Pericardium fibroblast (primary cell): ENCODE results near the gene PRAMEF6. TPM values are rescaled to one million over a fixed set of nuclear protein-coding genes. Genes with fewer than 3 reads are reported as not detected.

Experiments used
- total RNA-seq: library from RNA; depleted of rRNA; stranded (reverse); fragments of >200 nt; gene quantifications from 2 replicates; pipeline ENCODE4 v1.2.3, GENCODE V29; 2015

PRAMEF6 gene
- not detected in 2 replicates for total RNA-seq

DNA sequence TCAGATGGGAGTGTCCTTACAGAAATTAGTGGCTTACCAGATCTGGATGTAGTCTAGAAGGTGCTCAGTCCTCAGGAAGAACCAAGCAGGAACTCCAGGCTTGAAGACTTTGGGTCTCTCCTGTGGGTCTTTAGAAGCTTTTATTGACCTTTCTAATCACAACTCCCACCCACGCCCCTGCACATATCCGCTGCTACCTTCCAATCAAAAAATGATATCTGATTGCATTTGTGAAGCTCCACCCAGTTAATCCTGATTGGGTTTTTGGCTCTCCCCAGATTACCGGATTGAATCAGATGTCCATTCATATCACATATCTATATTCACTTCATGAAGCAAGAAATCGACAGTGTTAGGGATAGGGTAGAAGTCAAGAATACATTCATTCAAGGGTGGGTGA lies at the start of gene PRAMEF6:
TSS of gene PRAMEF6 (minus strand) at position 101 of the 400 bp plus-strand sequence. CDS start 5,062 bp downstream, outside the sequence.

DNA sequence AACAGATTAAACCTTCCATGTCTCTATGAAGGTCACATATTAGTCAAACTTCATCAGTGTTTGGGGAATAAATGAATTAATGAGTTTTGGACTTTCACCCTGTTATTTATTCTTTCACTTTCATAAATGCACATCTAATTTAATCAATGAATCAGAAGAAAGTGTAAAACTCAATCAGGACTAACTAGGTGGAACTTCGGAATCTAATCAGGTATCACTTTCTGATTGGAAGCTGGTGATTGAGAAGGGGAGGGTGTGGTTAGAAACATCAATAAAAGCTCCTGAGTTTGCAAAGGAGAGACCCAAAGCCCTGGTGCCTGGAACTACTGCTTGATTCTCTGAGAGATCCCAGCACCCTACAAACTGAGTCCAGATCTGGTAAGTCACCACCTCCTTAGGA lies 31.1 kb downstream of the PRAMEF6 start, which contains the start of gene PRAMEF7:
TSS of gene PRAMEF7 (plus strand) at position 301 of the 400 bp plus-strand sequence. CDS start 1,083 bp downstream, outside the sequence.

GRCh38 chr1:12898170-12898569 lies 49.2 kb downstream of the PRAMEF6 start, which contains the start of gene PRAMEF10:
Gene PRAMEF10, minus strand, starts transcription at chr1:12898270. Its CDS starts 2,423 bp downstream, at chr1:12895847.

Other genes with a start within 250 kb of the PRAMEF6 start
- not detected in 2 replicates for gene AADACL3, start 231.5 kb downstream of the PRAMEF6 start, total RNA-seq
- not detected in 2 replicates for gene CFAP107, start 201.4 kb downstream of the PRAMEF6 start, total RNA-seq
- gene PRAMEF12, start 173.8 kb downstream of the PRAMEF6 start, total RNA-seq: not detected in 2 replicates
- not detected in 2 replicates for gene PRAMEF1, start 156.2 kb downstream of the PRAMEF6 start, total RNA-seq
- not detected in 2 replicates for gene PRAMEF11, start 116.2 kb downstream of the PRAMEF6 start, total RNA-seq
- gene HNRNPCL1, start 98.9 kb downstream of the PRAMEF6 start, total RNA-seq: not detected in 2 replicates
- not detected in 2 replicates for gene PRAMEF2, start 90.5 kb downstream of the PRAMEF6 start, total RNA-seq
- gene PRAMEF4, start 61.4 kb downstream of the PRAMEF6 start, total RNA-seq: not detected in 2 replicates
- not detected in 2 replicates for gene PRAMEF10, start 49.3 kb downstream of the PRAMEF6 start, total RNA-seq
- not detected in 2 replicates for gene PRAMEF7, start 31.0 kb downstream of the PRAMEF6 start, total RNA-seq
- not detected in 2 replicates for gene PRAMEF27, start 109.0 kb upstream of the PRAMEF6 start, total RNA-seq
- gene HNRNPCL3, start 113.2 kb upstream of the PRAMEF6 start, total RNA-seq: not detected in 2 replicates
- gene PRAMEF25, start 123.2 kb upstream of the PRAMEF6 start, total RNA-seq: not detected in 2 replicates
- not detected in 2 replicates for gene HNRNPCL2, start 169.3 kb upstream of the PRAMEF6 start, total RNA-seq
- gene PRAMEF26, start 208.4 kb upstream of the PRAMEF6 start, total RNA-seq: not detected in 2 replicates
- not detected in 2 replicates for gene HNRNPCL4, start 218.1 kb upstream of the PRAMEF6 start, total RNA-seq
- gene PRAMEF9, start 224.3 kb upstream of the PRAMEF6 start, total RNA-seq: not detected in 2 replicates